NCI-H526 treated with DMSO at 0.1 percent for 48 hours (cell line): ENCODE results near the gene TTLL7.

ENCODE experiments used
- DNase-seq: peaks from one replicate; lab custom pipeline; 2025; lab: John Stamatoyannopoulos, UW

TTLL7 gene

GRCh38 chr1:83816836-83817235 is 182.1 kb downstream of the TTLL7 start:
- no peak for DNase-seq

GRCh38 chr1:83815330-83815729 is 183.6 kb downstream of the TTLL7 start:
- DNase-seq = no peak
